ENCODE measurements around the gene LRP1B.

Gene LRP1B

DNA sequence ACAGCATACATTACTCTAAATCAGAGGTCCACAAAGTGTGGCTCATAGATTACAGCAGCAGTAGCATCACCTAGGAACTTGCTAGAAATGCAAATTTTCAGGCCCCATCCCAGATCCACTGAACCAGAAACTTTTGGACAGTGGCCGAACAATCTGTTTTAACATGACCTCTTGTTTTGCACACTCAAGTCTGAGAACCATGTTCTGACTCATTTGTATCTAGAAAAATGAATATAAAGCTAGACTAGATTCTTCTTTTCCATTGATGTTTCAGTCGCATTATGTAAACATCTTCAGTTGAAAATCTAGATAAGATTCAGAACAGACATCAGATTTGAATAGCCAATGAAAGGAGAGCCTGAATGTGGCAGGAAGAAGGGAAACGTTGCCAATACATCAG is 608.8 kb downstream of the LRP1B start:
- Histone ChIP-seq H3K4me2 (ENCODE audit: low read depth, low read length) (no peak overlapping the region), H3K9me2 (replicated peaks; ENCODE audit: insufficient read depth, low read length) (no peaks in the 10 kb centered on the region), H2AFZ (ENCODE audit: low read length) (no peak overlapping the region), H3K79me2 (ENCODE audit: low read length) (no peaks in the 10 kb centered on the region), H4K20me1 (ENCODE audit: insufficient read depth, low read length) (no peaks in the 10 kb centered on the region), H3K36me3 (replicated peaks; ENCODE audit: insufficient read depth, low read length) (no peaks in the 10 kb centered on the region), H3F3A (ENCODE audit: insufficient read depth, low read length) (no peaks in the 10 kb centered on the region), H3K4me1 (ENCODE audit: low read length) (no peaks in the 10 kb centered on the region), H3K27ac (ENCODE audit: low read length) (no peak overlapping the region), H3K4me3 (ENCODE audit: low read length) (no peak overlapping the region), H3K9ac (ENCODE audit: low read length) (no peak overlapping the region), H3K27me3 (replicated peaks; ENCODE audit: insufficient read depth, low read length) (no peaks in the 10 kb centered on the region), H3K9me3 (replicated peaks; ENCODE audit: insufficient read depth, low read length) (no peaks in the 10 kb centered on the region)
- DNase-seq, result no peak
- TF ChIP-seq EZH2 (optimal IDR thresholded peaks at IDR 0.05; ENCODE audit: low read depth, low read length) (no peak), EZH2phosphoT487 (IDR thresholded peaks at IDR 0.05; ENCODE audit: low read length) (no peak)
- TF ChIP-seq, protein P1, sequence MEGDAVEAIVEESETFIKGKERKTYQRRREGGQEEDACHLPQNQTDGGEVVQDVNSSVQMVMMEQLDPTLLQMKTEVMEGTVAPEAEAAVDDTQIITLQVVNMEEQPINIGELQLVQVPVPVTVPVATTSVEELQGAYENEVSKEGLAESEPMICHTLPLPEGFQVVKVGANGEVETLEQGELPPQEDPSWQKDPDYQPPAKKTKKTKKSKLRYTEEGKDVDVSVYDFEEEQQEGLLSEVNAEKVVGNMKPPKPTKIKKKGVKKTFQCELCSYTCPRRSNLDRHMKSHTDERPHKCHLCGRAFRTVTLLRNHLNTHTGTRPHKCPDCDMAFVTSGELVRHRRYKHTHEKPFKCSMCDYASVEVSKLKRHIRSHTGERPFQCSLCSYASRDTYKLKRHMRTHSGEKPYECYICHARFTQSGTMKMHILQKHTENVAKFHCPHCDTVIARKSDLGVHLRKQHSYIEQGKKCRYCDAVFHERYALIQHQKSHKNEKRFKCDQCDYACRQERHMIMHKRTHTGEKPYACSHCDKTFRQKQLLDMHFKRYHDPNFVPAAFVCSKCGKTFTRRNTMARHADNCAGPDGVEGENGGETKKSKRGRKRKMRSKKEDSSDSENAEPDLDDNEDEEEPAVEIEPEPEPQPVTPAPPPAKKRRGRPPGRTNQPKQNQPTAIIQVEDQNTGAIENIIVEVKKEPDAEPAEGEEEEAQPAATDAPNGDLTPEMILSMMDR (IDR thresholded peaks at IDR 0.05; ENCODE audit: low read length), result no peak

DNA sequence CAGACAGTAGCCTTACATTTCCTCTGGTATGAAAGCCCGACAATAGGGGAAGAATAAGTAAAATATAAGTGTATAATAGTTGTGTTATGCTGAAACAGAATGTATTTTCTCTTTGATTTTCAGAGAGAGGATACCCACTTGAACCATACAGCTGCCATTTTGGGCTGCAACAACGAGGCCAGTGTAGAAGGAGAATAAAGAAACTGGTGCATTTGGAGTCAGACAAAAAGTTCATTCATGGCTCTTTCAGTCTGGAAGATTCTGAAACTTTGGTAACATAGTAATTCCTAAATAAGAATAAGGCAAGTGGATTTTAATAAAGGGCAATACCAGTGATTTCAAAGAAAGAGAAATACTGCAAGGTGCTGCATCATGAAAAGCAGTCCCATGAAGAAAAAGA is 610.9 kb downstream of the LRP1B start:
- Histone ChIP-seq H3K79me2 (ENCODE audit: low read length) (no peaks in the 10 kb centered on the region), H3F3A (ENCODE audit: insufficient read depth, low read length) (no peaks in the 10 kb centered on the region)

DNA sequence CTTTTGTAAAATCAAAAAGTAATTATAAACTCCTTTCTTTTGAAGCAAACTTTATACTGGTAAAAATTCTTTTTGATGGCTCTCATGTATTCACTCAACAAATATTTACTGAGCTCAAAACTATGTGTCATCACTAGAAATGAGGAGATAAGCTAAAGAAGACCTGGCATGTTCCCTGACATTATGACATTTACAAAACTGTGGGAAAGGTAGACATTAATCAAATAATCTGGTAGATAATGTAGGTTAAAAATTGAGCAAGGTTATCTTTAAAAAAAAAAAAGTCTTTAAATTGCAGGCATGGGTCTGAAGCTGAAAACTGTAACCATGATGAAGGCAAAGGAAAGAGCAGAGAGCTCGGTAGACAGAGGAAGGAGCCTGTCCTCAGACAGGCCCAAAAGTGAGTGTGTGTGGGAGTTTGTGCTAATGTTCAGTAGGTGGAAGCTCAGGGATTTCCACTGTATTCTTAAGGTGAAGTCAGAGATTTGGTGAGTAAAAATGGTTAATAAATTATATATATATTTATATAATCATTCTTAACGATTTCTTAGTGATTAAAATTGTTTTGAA is 612.9 kb downstream of the LRP1B start:
- Histone ChIP-seq H3K9me2 (replicated peaks; ENCODE audit: insufficient read depth, low read length) (no peaks in the 10 kb centered on the region), H3K36me3 (replicated peaks; ENCODE audit: insufficient read depth, low read length) (no peaks in the 10 kb centered on the region), H3K9ac (ENCODE audit: low read length) (no peak overlapping the region), H3K27ac (ENCODE audit: low read length) (no peak overlapping the region), H3K4me2 (ENCODE audit: low read depth, low read length) (no peak overlapping the region), H3K79me2 (ENCODE audit: low read length) (no peaks in the 10 kb centered on the region), H3K27me3 (replicated peaks; ENCODE audit: insufficient read depth, low read length) (no peaks in the 10 kb centered on the region), H4K20me1 (ENCODE audit: insufficient read depth, low read length) (no peaks in the 10 kb centered on the region), H3K4me3 (ENCODE audit: low read length) (no peak overlapping the region), H3K9me3 (replicated peaks; ENCODE audit: insufficient read depth, low read length) (no peaks in the 10 kb centered on the region), H3K4me1 (ENCODE audit: low read length) (no peaks in the 10 kb centered on the region), H3F3A (ENCODE audit: insufficient read depth, low read length) (no peaks in the 10 kb centered on the region), H2AFZ (ENCODE audit: low read length) (no peak overlapping the region)
- TF ChIP-seq EZH2 (optimal IDR thresholded peaks at IDR 0.05; ENCODE audit: low read depth, low read length) (no peak), EZH2phosphoT487 (IDR thresholded peaks at IDR 0.05; ENCODE audit: low read length) (no peak)
- TF ChIP-seq, protein P1 (IDR thresholded peaks at IDR 0.05; ENCODE audit: low read length), result no peak
- DNase-seq, result no peak

More for the DNA sequence above, 610.9 kb downstream of the LRP1B start:
- TF ChIP-seq, protein P1 (IDR thresholded peaks at IDR 0.05; ENCODE audit: low read length), result no peak
- no peak for TF ChIP-seq EZH2phosphoT487 (IDR thresholded peaks at IDR 0.05; ENCODE audit: low read length)
- TF ChIP-seq EZH2 (optimal IDR thresholded peaks at IDR 0.05; ENCODE audit: low read depth, low read length), result no peak
- Histone ChIP-seq H3K9ac (ENCODE audit: low read length) (no peak overlapping the region), H3K4me3 (ENCODE audit: low read length) (no peak overlapping the region), H3K27me3 (replicated peaks; ENCODE audit: insufficient read depth, low read length) (no peaks in the 10 kb centered on the region), H3K9me2 (replicated peaks; ENCODE audit: insufficient read depth, low read length) (no peaks in the 10 kb centered on the region), H3K27ac (ENCODE audit: low read length) (no peak overlapping the region), H3K36me3 (replicated peaks; ENCODE audit: insufficient read depth, low read length) (no peaks in the 10 kb centered on the region), H3K4me1 (ENCODE audit: low read length) (no peaks in the 10 kb centered on the region), H3K9me3 (replicated peaks; ENCODE audit: insufficient read depth, low read length) (no peaks in the 10 kb centered on the region), H2AFZ (ENCODE audit: low read length) (no peak overlapping the region), H4K20me1 (ENCODE audit: insufficient read depth, low read length) (no peaks in the 10 kb centered on the region), H3K4me2 (ENCODE audit: low read depth, low read length) (no peak overlapping the region)
- DNase-seq, result no peak
